Measurements from ENCODE around the gene SSTR3.
"Not testable (repeated sequence)": the region's sequence is repeated elsewhere in the genome, so short reads cannot be mapped to it uniquely, and the experiment has no call there.

Gene SSTR3

DNA sequence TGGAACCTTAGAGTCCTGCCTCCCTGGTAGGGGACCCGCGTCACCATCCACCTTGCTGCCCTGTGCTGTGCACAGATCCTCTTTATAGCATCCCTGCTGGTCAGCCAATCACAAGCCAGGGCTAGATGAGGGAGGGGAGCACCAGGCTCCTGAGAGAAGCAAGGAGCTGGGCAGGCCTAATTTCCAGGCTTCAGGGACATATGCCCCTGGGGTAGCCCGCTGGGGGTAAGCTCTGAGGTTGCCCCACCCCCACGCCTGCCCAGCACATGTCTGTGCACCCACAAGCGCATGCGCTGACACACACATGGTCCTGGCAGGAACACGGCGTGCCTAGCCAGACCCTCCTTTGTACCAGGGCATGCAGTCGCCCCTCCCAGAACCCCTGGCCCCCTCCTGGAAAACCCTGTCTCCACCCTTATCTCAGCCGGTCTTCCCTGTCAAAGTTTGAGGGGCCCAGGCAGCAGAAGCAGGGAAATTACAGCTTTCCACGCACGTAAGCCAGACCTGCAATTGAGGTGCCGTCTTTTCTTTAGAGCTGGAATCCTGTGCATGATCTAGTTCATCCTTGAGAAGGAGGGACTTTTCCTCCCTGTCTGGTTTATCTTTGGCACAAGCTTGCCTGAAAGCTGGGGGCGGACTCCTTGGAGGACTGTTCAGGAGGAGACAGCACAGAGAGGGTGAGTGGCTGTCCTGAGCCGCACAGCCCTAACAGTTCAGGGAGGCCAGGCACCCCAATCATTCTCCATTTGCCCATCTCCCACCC lies 2.1 kb downstream of the SSTR3 start:
- no peak for DNase-seq (ENCODE audit: low read depth)

DNA sequence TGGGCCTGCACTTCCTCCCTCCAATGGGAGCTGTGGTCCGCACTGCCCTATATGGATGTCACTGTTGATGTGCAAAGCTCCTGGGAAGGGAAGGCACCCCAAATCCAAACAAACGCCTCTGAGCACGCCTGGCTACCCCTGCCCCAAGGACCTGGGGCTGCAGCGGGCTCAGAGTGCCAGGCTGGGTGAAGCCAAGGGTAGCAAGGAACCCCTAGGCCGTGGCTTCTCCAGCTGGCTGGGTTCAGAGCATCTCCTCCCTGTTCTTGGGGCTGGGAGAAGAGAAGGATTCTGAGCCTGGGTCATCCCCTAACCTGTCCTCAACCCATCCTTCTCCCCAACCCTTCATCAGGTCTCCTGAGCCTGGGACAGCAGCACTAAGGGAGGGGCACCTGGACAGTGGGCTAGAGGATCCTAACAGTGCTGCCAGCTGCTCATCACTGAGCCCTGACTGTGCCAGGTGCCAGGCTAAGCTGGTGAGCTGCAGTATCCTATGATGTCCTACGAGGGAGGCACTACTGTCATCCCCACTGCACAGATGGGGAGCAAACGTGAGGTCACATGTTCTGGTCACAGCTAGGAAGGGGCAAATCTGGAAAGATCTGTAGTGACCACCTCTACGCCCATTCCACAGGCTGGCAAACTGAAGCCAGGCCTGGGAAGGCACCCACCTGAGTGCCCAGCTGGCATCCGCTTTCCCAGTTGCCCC lies 3.0 kb downstream of the SSTR3 start:
- no peak for DNase-seq (ENCODE audit: low read depth)

DNA sequence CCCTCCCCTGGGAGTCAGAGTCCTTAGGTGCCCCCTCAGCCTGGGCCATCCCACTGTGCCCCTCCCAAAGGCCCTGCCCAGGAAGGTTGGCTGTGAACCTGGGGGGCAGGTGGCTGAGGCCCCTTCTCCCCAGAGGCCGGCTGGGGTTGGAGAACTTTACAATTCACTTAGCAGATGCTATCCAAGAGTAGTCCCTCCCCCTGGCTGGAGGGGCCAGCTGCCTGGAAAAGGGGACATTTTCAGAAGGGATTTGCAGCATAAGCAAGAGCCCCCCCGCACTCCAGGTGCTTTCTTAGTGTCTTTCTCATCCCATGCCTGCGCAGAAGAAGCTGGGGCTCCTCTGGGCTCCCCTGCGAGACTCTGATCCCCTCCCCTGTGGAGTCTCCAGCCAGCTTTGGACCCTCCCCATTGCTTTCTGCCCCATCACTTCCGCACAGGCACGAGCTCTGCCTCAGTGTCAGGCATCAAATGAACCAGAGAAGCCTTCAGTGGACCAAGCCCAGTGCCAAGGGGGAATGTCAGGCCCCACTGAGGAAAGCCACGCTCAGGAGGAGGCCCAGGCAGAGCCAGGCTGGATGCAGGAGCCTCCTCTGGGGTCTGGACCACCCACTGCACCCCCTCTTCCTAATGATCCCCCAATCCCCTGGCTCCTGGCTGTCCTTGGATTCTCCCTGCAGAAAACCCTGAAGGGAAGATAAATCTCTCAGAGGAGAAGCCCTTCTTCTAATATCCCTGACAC lies 3.7 kb downstream of the SSTR3 start:
- DNase-seq (ENCODE audit: low read depth) = no peak

DNA sequence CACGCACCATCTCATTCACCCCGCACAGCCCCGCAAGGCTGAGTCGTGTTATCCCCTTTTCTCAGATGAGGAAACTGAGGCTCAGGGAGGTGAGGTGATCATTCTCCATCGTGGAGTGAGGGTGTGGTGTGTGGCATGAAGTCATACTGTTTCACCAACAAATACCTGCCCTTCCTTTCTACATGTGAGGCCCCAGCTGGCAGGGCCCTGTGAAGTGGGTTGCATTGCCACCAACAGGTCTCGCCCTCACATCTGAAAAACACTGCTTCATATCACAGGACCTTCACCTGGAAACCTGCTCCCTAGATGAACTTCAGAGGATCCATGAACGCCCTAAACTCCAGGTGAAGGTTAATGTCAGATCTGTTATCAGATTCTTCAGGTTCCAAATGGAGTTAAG lies 4.3 kb downstream of the SSTR3 start:
- DNase-seq (ENCODE audit: low read depth) = no peak

DNA sequence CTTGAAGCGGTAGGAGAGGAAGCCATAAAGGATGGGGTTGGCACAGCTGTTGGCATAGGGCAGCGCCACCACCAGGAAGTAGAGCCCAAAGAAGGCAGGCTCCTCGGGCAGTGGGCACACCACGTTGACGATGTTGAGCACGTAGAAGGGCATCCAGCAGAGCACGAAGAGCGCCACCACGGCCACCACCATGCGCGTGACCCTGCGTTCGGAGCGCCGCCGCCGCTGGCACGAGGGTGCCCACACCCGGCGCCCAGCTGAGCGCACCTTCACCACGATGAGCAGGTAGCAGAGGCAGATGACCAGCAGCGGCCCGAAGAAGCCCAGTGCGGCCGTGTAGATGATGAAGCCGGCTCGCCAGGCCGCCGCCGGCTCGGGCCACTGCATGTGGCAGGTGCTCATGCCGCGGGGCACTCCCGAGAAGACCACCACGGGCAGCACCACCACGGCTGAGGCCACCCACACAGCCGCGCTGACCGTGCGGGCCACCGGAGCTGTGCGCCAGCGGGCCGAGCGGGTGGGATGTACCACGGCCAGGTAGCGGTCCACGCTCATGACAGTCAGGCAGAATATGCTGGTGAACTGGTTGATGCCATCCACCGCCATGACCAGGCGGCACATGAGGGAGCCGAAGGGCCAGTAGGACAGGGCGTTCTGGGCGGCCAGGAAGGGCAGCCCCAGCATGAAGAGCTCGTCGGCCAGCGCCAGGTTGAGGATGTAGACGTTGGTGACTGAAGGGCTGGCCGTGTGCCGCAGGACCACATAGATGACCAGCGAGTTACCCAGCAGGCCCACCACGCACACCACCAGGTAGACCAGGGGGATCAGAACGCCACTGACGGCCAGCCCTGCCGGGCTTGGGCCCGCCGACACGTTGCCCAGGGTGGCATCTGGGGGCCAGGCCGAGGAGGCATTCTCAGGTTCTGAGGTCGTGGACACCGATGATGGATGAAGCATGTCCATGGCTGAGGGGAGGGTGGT lies 5.1 kb downstream of the SSTR3 start:
- no peak for DNase-seq (ENCODE audit: low read depth)

DNA sequence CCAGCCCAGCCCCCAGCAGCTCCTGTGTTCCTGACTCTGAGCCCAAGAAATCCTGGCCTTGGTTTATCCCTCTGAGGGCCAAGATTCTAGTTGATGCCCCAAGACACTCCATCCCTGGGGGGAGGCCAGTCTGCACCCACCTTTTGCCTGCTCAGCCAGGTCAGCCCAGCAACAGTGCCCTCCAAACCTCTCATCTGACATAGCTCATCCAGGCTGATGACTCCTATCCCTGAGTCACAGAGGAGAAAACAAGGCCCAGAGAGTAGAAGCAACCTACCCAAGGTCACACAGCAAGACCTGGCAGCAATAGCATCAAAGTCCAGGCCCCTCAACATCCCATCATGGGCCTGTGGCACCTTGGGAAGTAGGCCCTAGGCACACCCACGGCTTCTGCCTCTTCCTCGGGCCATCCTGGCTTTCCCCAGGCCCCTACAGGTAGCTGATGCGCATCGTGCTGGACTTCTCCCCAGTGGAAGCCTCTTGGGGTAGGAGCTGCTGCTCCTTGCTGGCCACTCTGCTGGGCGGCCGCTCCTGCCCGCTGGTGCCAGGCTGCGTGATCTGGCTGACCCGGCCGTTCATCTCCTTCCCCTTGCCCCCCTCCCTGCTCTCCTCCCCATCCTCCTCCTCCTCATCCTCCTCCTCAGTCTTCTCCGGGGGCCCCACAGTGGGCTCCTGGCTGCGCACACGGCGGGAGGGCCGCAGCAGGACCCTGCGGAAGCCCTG lies 6.0 kb downstream of the SSTR3 start:
- DNase-seq (ENCODE audit: low read depth) = no peak

DNA sequence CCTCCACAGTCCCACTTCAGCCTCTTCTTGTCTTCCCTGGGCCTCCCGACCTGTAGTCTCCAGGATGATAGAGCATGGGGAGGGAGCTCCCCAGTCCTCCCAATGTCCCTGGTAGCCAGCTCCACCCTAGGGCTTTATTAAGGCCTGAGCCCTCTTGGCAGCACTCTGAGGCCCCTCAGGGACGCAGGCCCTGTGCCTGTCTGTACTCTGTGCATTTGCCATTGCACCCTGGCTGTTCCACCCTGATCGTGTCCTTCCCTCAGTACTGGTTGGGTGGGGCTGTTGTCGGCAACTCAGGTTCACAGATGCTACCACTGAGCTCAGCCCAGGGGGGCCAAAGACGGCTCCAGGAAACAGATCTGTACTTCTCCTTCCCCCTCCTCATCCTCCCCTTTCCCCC lies 7.2 kb downstream of the SSTR3 start:
- no peak for DNase-seq (ENCODE audit: low read depth)

DNA sequence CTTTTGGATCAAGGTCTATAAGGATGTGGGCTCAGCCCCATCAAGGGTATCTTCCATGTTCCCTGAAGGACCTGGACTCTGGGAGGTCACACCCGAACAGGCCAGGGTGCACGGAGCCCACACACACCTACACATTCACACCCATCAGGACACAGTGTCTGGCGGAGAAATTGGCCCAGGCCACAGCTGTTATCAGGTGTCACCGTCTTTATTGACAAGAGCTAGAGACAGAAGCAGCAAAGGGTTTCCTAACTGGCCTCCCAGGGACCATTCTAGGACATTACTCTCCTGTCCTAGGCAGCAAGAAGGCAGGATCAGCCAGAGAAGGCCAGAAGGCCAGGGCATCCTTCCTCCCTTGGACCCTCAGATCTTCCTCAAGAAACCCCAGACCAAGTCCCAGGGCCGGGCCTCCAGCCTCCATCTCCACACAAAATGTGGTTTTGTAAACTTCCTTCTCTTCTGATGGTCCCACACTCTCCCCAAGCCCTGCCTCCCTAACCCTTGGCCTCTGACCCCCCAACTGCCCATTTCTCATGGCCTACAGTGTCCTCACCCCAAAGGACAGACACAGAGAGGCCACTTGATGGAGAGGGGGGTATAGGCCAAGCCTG lies 8.1 kb downstream of the SSTR3 start:
- no peak for DNase-seq (ENCODE audit: low read depth)

DNA sequence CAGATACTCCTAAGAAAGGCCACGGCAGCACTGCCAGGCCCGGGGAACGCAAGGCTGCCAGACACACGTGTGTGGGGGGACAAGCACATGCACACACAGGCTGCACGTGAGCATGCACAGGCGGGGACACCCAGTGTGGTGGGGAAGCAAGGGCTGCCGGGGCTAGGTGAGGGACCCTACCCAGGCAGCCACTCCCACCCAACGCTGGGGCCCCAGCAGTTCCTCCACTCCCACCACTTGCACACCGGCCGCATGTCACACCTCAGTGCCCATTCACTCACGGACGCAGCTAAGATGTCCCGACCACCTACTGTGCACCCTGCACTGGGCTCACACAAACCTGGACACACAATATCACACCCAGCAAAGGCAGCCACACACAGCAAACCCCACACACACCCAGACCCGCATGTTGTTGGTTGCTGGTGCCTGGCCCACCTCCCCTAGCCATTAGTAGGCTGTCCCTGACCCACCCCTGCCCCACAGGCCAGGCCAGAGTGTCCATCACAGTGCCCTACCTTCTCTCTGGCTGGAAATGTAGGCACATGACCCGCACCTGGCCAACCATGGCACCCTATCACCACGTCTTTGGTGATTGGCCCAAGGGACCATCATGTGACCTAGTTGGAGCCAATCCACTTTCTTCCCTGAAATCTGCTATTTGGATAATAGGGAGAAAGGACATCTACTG lies 8.8 kb downstream of the SSTR3 start:
- no peak for DNase-seq (ENCODE audit: low read depth)

DNA sequence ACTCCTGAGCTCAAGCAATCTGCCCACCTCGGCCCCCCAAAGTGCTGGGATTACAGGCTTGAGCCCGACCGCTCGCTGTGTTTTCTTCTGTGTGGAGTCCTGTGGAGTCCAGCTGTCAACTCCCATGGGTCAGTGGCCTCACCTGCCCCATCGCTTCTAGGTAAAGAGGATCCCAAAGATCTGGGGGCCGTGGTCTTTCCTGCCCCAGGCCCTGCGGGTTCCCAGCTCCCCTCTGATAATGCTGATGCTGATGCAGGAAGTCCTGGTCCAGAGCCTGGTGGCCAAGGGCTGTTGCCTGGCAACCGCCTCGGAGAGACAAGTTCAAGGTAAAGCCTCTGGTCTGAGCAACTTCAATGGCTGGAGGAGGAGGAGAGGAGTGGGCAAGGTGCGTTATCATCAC lies 9.6 kb downstream of the SSTR3 start:
- no peak for DNase-seq (ENCODE audit: low read depth)

DNA sequence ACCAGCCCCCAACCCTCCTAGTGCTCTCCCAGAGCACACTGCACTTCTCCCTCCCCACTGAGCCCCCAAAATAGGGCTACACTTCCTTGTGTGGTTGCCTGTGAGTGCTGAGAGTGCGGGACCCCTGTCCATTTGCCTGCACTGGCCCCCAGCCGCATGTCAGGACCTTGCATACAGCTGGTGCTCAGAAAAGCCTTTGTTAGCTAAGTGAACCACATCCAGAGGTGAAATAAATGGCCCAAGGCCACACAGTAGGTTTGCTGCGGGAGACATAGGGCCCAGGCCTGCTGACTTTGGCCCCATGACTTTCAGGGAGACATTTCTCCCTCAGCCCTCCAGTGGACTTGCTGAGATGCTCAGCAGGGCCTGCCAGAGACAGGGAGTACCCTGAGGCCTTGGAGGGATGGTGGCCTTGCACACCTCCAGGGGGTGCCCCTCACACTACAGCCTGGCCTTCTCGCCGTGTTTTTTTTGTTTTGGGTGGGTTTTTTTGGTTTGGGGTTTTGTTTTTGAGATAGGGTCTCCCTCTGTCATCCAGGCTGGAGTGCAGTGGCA lies 10.2 kb downstream of the SSTR3 start:
- DNase-seq (ENCODE audit: low read depth) = no peak

DNA sequence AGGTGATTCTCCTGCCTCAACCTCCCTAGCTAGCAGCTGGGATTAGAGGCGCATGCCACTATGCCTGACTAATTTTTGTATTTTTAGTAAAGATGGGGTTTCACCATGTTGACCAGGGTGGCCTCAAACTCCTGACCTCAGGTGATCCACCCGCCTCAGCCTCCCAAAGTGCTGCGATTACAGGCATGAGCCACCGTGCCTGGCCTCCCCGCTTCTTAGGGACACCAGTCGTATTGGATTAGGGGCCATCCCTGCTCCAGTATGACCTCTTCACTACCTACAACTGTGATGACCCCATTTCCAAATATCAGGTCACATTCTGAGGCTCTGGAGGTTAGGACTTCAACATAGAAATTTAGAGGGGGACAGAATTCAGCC lies 10.8 kb downstream of the SSTR3 start:
- DNase-seq (ENCODE audit: low read depth) = not testable (repeated sequence)

DNA sequence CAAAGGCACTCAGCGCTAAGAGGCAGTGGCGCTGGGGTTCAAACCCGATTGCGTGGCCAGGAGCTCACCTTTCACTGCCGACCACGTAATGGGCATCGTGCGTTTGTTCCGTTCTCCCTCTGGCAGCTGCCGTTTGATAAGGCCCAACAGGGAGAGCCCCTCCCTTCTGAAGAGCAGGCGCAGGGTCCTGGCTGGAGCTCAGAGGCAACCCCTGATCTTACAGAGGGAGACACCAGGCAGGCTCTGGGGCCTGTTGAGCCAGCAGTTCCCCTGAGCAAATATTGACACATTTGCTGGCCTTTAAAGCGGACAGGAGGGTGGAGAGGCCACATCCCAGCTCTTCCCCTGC lies 12.5 kb downstream of the SSTR3 start:
- DNase-seq (ENCODE audit: low read depth) = no peak

DNA sequence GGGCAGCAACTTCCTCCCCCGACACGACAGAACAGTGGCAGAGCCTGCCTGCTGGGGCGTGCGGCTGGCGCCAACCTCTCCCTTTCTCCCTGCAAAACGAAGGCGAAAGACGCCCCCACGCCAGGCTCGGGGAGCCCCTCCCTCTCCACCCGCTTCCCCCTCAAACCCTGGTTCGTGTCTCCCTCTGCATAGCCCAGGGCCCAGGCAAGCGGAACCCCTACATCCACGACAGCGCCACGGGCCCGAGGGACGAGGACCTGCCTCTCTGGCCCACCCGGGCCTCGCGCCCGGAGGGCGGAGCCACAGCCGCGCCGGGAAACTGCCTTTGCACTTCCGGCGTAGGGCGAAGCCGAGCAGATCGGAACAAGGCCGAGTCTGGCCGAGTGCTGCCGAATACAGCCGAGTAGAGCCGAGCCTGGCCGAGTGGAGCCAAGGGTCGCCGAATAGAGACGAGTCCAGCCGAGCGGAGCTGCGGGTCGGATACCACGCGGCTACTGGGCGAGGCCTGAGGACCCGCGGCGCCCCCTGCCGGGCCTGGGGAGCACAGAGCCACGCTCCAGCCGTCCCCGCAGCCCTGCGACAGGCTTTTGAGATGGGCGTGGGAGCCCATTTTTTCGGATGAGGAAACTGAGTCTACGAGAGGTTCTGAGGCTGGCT lies 13.0 kb downstream of the SSTR3 start:
- DNase-seq (ENCODE audit: low read depth) = peak; percentile 97

DNA sequence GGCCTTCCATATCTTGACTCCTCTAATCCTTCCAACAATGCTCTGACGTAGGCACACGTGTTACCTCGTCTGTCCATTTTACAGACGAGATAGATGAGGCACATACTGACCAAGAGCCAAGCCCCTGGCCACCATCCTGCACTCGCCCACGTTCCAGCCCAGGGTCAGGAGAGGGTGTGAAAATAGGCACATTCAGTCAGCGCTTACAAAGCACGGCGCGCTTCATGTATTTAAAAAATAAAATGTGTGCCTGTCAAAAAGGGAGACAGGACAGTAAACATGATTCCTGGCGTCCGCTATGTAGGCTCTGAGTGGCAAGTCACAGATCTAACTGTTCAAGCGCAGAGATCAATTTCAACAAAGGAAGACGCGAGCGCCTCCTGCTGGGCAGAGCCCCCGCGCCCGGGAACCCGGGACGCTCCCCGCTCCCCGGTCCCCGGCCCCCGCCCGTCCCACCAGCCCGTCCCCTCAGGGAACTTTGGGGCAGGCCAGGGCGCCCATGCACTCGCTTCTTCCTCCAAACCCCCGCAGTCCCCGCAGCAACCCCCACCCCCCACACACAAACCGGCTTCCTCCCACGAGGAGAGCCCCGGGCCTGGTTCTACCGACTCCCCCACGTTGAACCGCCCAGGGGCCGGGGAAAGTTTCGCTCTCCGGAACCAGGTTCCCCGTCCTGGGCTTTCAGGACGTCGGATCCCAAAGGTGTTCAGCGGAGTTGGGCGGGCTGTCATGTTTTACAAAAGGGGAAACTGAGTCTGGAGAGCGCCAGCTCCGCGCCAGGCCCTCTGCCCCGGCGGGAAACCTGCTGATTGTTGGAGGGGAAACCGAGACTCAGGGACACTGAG lies 13.8 kb downstream of the SSTR3 start:
- DNase-seq (ENCODE audit: low read depth) = peak; percentile 56

DNA sequence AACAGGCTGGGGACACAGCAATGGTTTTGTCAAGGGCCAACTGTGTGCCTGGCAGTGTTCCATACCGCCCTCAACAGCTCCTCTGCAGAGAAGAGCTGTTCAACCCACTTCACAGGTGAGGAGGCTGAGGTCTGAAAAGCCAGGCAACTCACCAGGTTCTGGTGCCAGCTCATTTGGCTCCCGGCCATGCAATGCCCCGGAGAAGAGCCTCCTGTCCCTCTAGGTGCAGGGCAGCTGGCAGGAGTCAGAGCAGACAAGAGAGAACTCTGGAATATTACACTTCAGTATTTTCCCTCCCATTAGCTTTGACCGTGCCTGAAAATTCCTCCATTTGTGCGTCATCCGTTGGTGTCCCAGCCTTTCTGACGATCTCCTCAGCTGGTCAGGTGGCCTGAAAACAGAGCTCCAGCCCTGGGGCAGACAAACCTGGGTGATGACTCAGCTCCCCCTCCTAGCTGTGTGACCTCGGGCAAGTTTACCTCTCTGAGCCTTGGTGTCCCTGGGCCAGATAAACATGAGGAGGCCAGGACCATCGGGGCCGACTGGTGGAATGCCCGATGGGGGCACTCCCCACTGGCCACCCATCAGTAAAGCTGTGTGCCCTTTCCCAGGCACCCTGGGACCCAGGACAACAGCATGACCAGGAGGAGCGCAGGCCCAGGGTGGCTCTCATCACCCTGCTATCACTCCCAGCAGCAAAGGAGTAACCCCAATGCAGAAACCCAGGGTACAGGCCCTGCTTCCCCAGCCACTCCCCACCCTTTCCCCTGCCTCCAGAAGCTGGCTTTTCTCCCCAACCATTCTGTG lies 14.6 kb downstream of the SSTR3 start:
- DNase-seq (ENCODE audit: low read depth) = no peak

Measured in CMK (cell line).